Sigmoid colon (tissue), 4 donors: ENCODE results near the gene NEO1.

Experiments
- EP300 ChIP-seq, 4 donors: sonication (generic); formaldehyde crosslinking; IDR thresholded peaks; one replicate each; pipeline ENCODE4 v1.6.1; 2017; ENCODE audit warnings: antibody characterized with exemption in 4 of 4
- POLR2A ChIP-seq, 2 donors: fragments of 450-650 bp; IDR thresholded peaks; one replicate each; pipeline ENCODE4 v1.6.1; 2016; ENCODE audit warnings: antibody characterized with exemption in 2 of 2, mild to moderate bottlenecking in 2 of 2, moderate library complexity in 2 of 2
- TF ChIP-seq, protein P1 (sequence below), 4 experiments: fragments of 450-650 bp in 3 of 4; fragments of 200-600 bp in 1 of 4; IDR thresholded peaks; one replicate each; pipeline ENCODE4 v1.5.1; 2016 to 2019; ENCODE audit warnings: antibody characterized with exemption in 4 of 4, mild to moderate bottlenecking in 3 of 4, moderate library complexity in 2 of 4

DNA sequence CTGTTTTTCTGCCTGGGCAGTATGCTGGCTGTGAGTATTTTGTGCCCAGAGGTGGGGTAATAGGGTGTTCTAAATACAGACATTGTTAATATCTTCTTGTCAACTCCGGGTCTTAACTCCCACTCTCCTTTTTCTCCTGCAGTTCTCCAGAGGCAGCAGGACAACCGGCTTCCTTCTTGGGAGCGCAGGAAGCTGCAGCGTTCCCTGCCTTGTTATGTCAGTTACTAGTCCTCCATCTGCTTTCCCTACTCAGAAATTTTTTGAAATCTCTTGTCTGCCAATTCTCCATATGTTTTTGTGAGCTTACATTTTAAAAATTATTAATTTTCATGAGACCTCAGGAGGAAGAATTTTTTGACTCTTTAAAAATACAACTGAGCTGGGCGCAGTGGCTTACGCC lies 67.2 kb downstream of the NEO1 start:
- no peak for TF ChIP-seq EP300 (IDR thresholded peaks at IDR 0.05)
- TF ChIP-seq, protein P1, sequence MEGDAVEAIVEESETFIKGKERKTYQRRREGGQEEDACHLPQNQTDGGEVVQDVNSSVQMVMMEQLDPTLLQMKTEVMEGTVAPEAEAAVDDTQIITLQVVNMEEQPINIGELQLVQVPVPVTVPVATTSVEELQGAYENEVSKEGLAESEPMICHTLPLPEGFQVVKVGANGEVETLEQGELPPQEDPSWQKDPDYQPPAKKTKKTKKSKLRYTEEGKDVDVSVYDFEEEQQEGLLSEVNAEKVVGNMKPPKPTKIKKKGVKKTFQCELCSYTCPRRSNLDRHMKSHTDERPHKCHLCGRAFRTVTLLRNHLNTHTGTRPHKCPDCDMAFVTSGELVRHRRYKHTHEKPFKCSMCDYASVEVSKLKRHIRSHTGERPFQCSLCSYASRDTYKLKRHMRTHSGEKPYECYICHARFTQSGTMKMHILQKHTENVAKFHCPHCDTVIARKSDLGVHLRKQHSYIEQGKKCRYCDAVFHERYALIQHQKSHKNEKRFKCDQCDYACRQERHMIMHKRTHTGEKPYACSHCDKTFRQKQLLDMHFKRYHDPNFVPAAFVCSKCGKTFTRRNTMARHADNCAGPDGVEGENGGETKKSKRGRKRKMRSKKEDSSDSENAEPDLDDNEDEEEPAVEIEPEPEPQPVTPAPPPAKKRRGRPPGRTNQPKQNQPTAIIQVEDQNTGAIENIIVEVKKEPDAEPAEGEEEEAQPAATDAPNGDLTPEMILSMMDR (IDR thresholded peaks at IDR 0.05): no peak
- TF ChIP-seq POLR2A (IDR thresholded peaks at IDR 0.05): no peak
